Measurements from ENCODE around the gene SERAC1. TPM values are rescaled to one million over a fixed set of nuclear protein-coding genes. Genes with fewer than 3 reads are reported as not detected.

The SERAC1 gene
- total and polyA plus RNA-seq, 7 experiments from 2014 or later = 2.4 to 5.4 (median 2.6) TPM

- no peak overlapping the region for H3K4me3 Mint-ChIP-seq
- ChIA-PET POLR2A (no interaction called here), CTCF (no interaction called here)
- peaks cover 0 to 27% (median 20%) of the 10 kb centered on the region in 5 donors for H3K36me3 Mint-ChIP-seq
- no peaks in the 10 kb centered on the region for H3K9me3 ChIP-seq (ENCODE audit: control insufficient read depth in 2 of 3, low read length in 3 of 3)
- no peak for ATAC-seq
- no peaks in the 10 kb centered on the region for H3K9me3 Mint-ChIP-seq
- H3K27me3 Mint-ChIP-seq = no peaks in the 10 kb centered on the region
- DNase-seq = no peak
- H3K27me3 ChIP-seq (ENCODE audit: control insufficient read depth in 2 of 2, insufficient read depth in 2 of 2, low read length in 2 of 2) = no peaks in the 10 kb centered on the region
- no peak overlapping the region for H3K4me3 ChIP-seq (ENCODE audit: low read length)
- no peaks in the 10 kb centered on the region for H3K36me3 ChIP-seq (ENCODE audit: control insufficient read depth in 2 of 3, insufficient read depth in 3 of 3, low read length in 3 of 3)
- intact Hi-C loops (cut with micrococcal nuclease) = no loop called here
- no peaks in the 10 kb centered on the region for H3K4me1 ChIP-seq (ENCODE audit: control insufficient read depth in 2 of 2, insufficient read depth in 2 of 2, low read length in 2 of 2)
- no peak overlapping the region for H3K27ac Mint-ChIP-seq
- peaks cover 0 to 3% (median 0%) of the 10 kb centered on the region in 7 donors for H3K4me1 Mint-ChIP-seq
- H3K27ac ChIP-seq (ENCODE audit: low read depth, low read length) = no peak overlapping the region
Measured at GRCh38 chr6:158103228-158103627, 64.8 kb downstream of the SERAC1 start.

DNA sequence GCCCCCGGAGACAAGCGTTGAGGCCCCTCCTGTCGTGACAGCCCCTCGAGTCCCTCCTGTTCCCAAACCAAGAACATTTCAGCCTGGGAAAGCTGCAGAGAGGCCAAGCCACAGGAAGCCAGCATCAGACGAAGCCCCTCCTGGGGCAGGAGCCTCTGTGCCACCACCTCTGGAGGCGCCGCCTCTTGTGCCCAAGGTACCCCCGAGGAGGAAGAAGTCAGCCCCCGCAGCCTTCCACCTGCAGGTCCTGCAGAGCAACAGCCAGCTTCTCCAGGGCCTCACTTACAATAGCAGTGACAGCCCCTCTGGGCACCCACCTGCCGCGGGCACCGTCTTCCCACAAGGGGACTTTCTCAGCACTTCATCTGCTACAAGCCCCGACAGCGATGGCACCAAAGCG, 72.4 kb downstream of the SERAC1 start:
- peaks cover 4 to 68% (median 43%) of the 10 kb centered on the region in 5 donors for H3K36me3 Mint-ChIP-seq
- ChIA-PET CTCF (interaction anchor here (0.5 to 0.6 kb wide), 3 partner anchors 698 to 830 kb away, joined by 3 to 4 read pairs (median 3); no protein-coding TSS in a partner anchor), POLR2A (no interaction called here)
- no peaks in the 10 kb centered on the region for H3K27me3 Mint-ChIP-seq
- no peaks in the 10 kb centered on the region for H3K9me3 Mint-ChIP-seq
- ATAC-seq = no peak
- no peaks in the 10 kb centered on the region for H3K27me3 ChIP-seq (ENCODE audit: control insufficient read depth in 2 of 2, insufficient read depth in 2 of 2, low read length in 2 of 2)
- H3K36me3 ChIP-seq (ENCODE audit: control insufficient read depth in 2 of 3, insufficient read depth in 3 of 3, low read length in 3 of 3) = peaks cover 0 to 66% (median 2%) of the 10 kb centered on the region in 3 experiments
- no peaks in the 10 kb centered on the region for H3K9me3 ChIP-seq (ENCODE audit: control insufficient read depth in 2 of 3, low read length in 3 of 3)
- no peak overlapping the region for H3K27ac Mint-ChIP-seq
- H3K4me1 ChIP-seq (ENCODE audit: control insufficient read depth in 2 of 2, insufficient read depth in 2 of 2, low read length in 2 of 2) = no peaks in the 10 kb centered on the region
- H3K4me3 ChIP-seq (ENCODE audit: low read length) = no peak overlapping the region
- H3K4me3 Mint-ChIP-seq = no peak overlapping the region
- H3K4me1 Mint-ChIP-seq = no peaks in the 10 kb centered on the region
- no peak overlapping the region for H3K27ac ChIP-seq (ENCODE audit: low read depth, low read length)
- intact Hi-C loops (cut with micrococcal nuclease) = no loop called here
- no peak for DNase-seq

GRCh38 chr6:158095031-158095430, 73.0 kb downstream of the SERAC1 start:
- Histone ChIP-seq H3K4me3 (ENCODE audit: low read length) (no peak overlapping the region), H3K9me3 (ENCODE audit: control insufficient read depth in 2 of 3, low read length in 3 of 3) (no peaks in the 10 kb centered on the region), H3K27me3 (ENCODE audit: control insufficient read depth in 2 of 2, insufficient read depth in 2 of 2, low read length in 2 of 2) (no peaks in the 10 kb centered on the region), H3K27ac (ENCODE audit: low read depth, low read length) (no peak overlapping the region), H3K4me1 (ENCODE audit: control insufficient read depth in 2 of 2, insufficient read depth in 2 of 2, low read length in 2 of 2) (no peaks in the 10 kb centered on the region), H3K36me3 (ENCODE audit: control insufficient read depth in 2 of 3, insufficient read depth in 3 of 3, low read length in 3 of 3) (peaks cover 0 to 73% (median 2%) of the 10 kb centered on the region in 3 experiments)
- Mint-ChIP-seq H3K27me3 (no peaks in the 10 kb centered on the region), H3K36me3 (peaks cover 4 to 68% (median 41%) of the 10 kb centered on the region in 5 donors), H3K4me1 (no peaks in the 10 kb centered on the region), H3K9me3 (no peaks in the 10 kb centered on the region), H3K27ac (no peak overlapping the region), H3K4me3 (no peak overlapping the region)
- ATAC-seq = no peak
- intact Hi-C loops (cut with micrococcal nuclease) = no loop called here
- ChIA-PET POLR2A (no interaction called here), CTCF (interaction anchor here (0.6 kb wide), 1 partner anchor 780 kb away, joined by 3 read pairs; no protein-coding TSS in a partner anchor)
- no peak for DNase-seq

GRCh38 chr6:158092806-158093205, 75.3 kb downstream of the SERAC1 start:
- Mint-ChIP-seq H3K27ac (no peak overlapping the region), H3K9me3 (no peaks in the 10 kb centered on the region), H3K36me3 (peaks cover 7 to 71% (median 45%) of the 10 kb centered on the region in 5 donors), H3K27me3 (no peaks in the 10 kb centered on the region), H3K4me3 (no peak overlapping the region), H3K4me1 (no peaks in the 10 kb centered on the region)
- no peaks in the 10 kb centered on the region for H3K27me3 ChIP-seq (ENCODE audit: control insufficient read depth in 2 of 2, insufficient read depth in 2 of 2, low read length in 2 of 2)
- H3K4me3 ChIP-seq (ENCODE audit: low read length) = no peak overlapping the region
- DNase-seq (no peak), ATAC-seq (no peak)
- ChIA-PET POLR2A (no interaction called here), CTCF (no interaction called here)
- no peaks in the 10 kb centered on the region for H3K4me1 ChIP-seq (ENCODE audit: control insufficient read depth in 2 of 2, insufficient read depth in 2 of 2, low read length in 2 of 2)
- no peak overlapping the region for H3K27ac ChIP-seq (ENCODE audit: low read depth, low read length)
- peaks cover 0 to 88% (median 2%) of the 10 kb centered on the region in 3 experiments for H3K36me3 ChIP-seq (ENCODE audit: control insufficient read depth in 2 of 3, insufficient read depth in 3 of 3, low read length in 3 of 3)
- H3K9me3 ChIP-seq (ENCODE audit: control insufficient read depth in 2 of 3, low read length in 3 of 3) = no peaks in the 10 kb centered on the region
- intact Hi-C loops (cut with micrococcal nuclease) = no loop called here

DNA sequence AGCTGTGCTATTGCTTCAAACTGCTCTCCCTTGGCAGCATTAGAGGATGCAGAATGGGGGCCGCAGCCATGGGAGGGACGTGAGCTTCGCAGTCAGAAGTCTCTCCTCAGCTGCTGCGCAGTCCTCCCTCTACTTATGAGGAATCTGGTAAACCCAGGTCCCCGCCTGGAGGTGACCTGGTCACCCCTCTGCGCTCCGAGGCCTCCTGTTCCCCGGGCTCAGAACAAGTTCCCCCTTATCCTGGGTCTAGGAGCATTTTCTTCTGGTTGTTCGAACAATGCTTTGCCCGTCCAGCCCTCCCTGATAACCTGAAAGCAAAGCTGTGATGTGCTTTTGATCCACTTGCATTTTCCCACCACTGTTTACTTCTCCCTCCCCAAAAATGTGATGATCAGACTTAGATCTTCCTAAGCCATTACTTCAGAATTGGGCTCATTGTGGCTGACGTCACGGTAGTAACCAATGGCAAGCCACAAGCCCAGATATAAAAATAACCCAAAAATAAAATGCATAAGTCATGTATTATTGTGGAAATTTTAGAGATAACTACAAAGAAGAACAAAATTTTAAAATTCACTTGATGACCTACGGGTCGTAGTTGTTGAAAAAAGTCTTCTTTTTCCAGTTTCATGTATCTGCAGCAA, 80.7 kb downstream of the SERAC1 start:
- ATAC-seq (no peak), DNase-seq (no peak)
- no peak overlapping the region for H3K27ac ChIP-seq (ENCODE audit: low read depth, low read length)
- no peaks in the 10 kb centered on the region for H3K4me1 ChIP-seq (ENCODE audit: control insufficient read depth in 2 of 2, insufficient read depth in 2 of 2, low read length in 2 of 2)
- intact Hi-C loops (cut with micrococcal nuclease) = no loop called here
- H3K9me3 Mint-ChIP-seq = no peaks in the 10 kb centered on the region
- no peaks in the 10 kb centered on the region for H3K27me3 ChIP-seq (ENCODE audit: control insufficient read depth in 2 of 2, insufficient read depth in 2 of 2, low read length in 2 of 2)
- H3K9me3 ChIP-seq (ENCODE audit: control insufficient read depth in 2 of 3, low read length in 3 of 3) = no peaks in the 10 kb centered on the region
- ChIA-PET CTCF (interaction anchor here (1.0 kb wide), 1 partner anchor 14 kb away, joined by 3 read pairs; no protein-coding TSS in a partner anchor), POLR2A (interaction anchor here (0.6 kb wide), 1 partner anchor 9 kb away, joined by 3 read pairs; no protein-coding TSS in a partner anchor)
- peak overlapping the region in 2 of 9 donors; percentile 8 to 42 for H3K27ac Mint-ChIP-seq
- peaks cover 10 to 70% (median 34%) of the 10 kb centered on the region in 5 donors for H3K36me3 Mint-ChIP-seq
- H3K4me3 ChIP-seq (ENCODE audit: low read length) = no peak overlapping the region
- H3K4me1 Mint-ChIP-seq = peaks cover 0 to 18% (median 0%) of the 10 kb centered on the region in 7 donors
- H3K4me3 Mint-ChIP-seq = peak overlapping the region in 3 of 10 donors; percentile 17 to 50 (median 17)
- H3K27me3 Mint-ChIP-seq = no peaks in the 10 kb centered on the region
- H3K36me3 ChIP-seq (ENCODE audit: control insufficient read depth in 2 of 3, insufficient read depth in 3 of 3, low read length in 3 of 3) = peaks cover 0 to 89% (median 21%) of the 10 kb centered on the region in 3 experiments

DNA sequence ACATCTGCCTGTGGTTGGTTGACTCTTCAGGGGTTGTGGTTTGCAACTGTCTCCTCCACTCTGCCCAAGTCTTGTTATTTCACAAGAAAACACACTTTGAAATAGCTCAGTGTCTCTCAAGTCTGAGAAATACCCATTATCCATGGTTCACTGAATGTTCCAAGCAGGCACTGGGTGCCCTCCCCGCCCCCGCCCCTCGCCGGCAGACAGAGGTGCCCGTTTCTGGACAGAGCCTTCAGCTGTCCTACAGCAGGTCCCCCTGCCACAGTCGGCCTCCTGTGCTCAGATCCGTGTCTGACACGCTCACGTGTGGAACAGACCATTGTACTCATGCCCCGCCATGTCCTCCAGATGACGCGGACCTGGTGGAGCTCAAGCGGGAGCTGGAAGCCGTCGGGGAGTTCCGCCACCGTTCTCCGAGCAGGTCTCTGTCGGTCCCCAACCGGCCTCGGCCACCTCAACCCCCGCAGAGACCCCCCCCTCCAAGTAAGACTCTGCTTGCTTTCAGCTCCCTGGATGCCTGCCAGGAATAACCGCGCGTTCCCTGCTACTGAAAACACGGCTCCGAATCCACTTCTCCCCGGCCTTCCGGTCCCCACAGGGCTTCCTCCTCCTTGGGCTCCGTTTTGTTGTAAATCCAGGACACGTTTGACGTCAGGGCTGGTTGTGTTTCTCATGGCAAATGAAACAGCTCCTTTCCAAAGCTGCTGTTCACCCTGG, 81.4 kb downstream of the SERAC1 start:
- no peaks in the 10 kb centered on the region for H3K9me3 ChIP-seq (ENCODE audit: control insufficient read depth in 2 of 3, low read length in 3 of 3)
- H3K27me3 Mint-ChIP-seq = no peaks in the 10 kb centered on the region
- H3K4me3 Mint-ChIP-seq = peak overlapping the region in 3 of 10 donors; percentile 17 to 50 (median 25)
- peaks cover 0 to 18% (median 0%) of the 10 kb centered on the region in 7 donors for H3K4me1 Mint-ChIP-seq
- H3K27ac Mint-ChIP-seq = peak overlapping the region in 1 of 9 donors; percentile 62
- no peaks in the 10 kb centered on the region for H3K9me3 Mint-ChIP-seq
- H3K27me3 ChIP-seq (ENCODE audit: control insufficient read depth in 2 of 2, insufficient read depth in 2 of 2, low read length in 2 of 2) = no peaks in the 10 kb centered on the region
- no peak overlapping the region for H3K4me3 ChIP-seq (ENCODE audit: low read length)
- peak; percentile 34 for ATAC-seq
- H3K4me1 ChIP-seq (ENCODE audit: control insufficient read depth in 2 of 2, insufficient read depth in 2 of 2, low read length in 2 of 2) = no peaks in the 10 kb centered on the region
- intact Hi-C loops (cut with micrococcal nuclease) = no loop called here
- peaks cover 10 to 68% (median 38%) of the 10 kb centered on the region in 5 donors for H3K36me3 Mint-ChIP-seq
- H3K36me3 ChIP-seq (ENCODE audit: control insufficient read depth in 2 of 3, insufficient read depth in 3 of 3, low read length in 3 of 3) = peaks cover 0 to 84% (median 21%) of the 10 kb centered on the region in 3 experiments
- H3K27ac ChIP-seq (ENCODE audit: low read depth, low read length) = no peak overlapping the region
- ChIA-PET POLR2A (interaction anchor here (0.6 kb wide), 2 partner anchors 9 to 80 kb away, joined by 3 read pairs; no protein-coding TSS in a partner anchor), CTCF (interaction anchor here (1.0 to 1.6 kb wide), 2 partner anchors 13 to 17 kb away, joined by 3 read pairs; no protein-coding TSS in a partner anchor)
- DNase-seq = peak in 1 of 9 donors; percentile 11

Measured in naive thymus-derived CD4-positive, alpha-beta T cell (primary cell).